Occipital lobe (tissue), 2 donors: ENCODE results near the gene PSMB11. TPM values are rescaled to one million over a fixed set of nuclear protein-coding genes. Genes with fewer than 3 reads are reported as not detected.
"Not testable (repeated sequence)": the region's sequence is repeated elsewhere in the genome, so short reads cannot be mapped to it uniquely, and the experiment has no call there.

Source experiments
- DNase-seq: peaks from one replicate; lab custom pipeline; 2025; lab: John Stamatoyannopoulos, UW
- total RNA-seq: library from RNA; depleted of rRNA; stranded (reverse); fragments of >200 nt; gene quantifications from one replicate; pipeline ENCODE4 v1.2.3, GENCODE V29; 2014

Gene PSMB11
- total RNA-seq, 1 donor from 2014 or later: not detected

DNA sequence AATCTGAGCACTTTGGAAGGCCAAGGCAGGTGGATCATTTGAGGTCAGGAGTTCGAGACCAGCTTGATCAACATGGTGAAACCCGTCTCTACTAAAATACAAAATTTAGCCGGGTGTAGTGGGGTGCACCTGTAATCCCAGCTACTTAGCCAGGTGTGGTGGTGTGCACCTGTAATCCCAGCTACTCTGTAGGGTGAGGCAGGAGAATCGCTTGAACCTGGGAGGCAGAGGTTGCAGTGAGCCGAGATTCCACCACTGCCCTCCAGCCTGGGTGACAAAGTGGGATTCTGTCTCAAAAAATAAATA is 28.3 kb upstream of the PSMB11 start:
- not testable (repeated sequence) for DNase-seq

DNA sequence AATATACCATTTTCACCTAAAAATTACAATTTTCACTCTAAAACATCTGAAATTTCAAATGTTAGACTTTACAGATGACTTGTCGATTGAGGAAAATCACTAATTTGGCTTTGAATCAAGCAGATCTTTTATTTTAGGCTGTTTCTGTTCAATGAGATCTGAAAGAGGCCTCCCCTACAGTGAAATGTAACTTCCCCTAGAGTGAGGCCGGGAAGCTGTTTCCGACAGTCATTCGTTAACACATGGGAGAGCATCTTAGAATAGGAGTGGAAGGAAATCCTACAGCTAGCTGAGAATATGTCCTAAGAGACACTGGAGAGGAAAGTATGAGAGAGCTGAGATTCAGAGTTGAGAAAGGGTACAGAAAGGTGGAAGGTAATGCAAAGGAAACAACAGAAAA is 26.4 kb upstream of the PSMB11 start:
- no peak for DNase-seq

DNA sequence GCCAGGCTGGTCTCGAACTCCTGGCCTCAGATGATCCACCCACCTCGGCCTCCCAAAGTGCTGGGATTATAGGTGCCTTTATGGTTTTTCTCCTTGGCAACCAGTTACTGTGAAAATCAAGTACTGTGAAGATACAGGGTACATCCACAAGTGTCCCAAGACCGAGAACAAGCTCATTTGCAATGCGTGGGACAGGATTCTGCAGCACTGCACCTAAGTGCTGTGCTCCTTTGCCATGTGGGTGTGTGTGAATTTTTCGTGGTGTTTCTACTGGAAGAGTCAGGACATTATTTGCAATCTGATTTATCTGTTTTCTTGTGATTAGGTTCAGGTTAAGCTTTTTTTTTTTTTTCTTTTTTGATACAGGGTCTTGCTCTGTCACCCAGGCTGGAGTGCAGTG is 24.9 kb upstream of the PSMB11 start:
- DNase-seq: no peak

DNA sequence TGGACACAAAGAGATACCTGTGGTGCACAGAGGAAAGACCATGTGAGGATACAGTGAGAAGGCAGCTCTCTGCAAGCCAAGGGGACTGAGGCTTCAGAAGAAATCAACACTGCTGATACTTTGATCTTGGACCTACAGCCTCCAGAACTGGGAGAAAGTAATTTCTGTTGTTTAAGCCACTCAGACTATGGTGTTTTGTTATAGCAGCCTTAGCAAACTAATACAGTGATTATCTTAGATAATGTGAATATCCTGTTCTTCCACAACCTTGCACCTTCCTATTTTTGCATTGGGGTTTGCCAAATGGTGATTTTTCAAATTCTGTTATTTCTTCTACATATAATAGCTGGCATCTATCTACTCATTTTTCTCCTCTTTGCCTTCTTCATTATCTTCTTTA is 23.9 kb upstream of the PSMB11 start:
- DNase-seq: no peak

DNA sequence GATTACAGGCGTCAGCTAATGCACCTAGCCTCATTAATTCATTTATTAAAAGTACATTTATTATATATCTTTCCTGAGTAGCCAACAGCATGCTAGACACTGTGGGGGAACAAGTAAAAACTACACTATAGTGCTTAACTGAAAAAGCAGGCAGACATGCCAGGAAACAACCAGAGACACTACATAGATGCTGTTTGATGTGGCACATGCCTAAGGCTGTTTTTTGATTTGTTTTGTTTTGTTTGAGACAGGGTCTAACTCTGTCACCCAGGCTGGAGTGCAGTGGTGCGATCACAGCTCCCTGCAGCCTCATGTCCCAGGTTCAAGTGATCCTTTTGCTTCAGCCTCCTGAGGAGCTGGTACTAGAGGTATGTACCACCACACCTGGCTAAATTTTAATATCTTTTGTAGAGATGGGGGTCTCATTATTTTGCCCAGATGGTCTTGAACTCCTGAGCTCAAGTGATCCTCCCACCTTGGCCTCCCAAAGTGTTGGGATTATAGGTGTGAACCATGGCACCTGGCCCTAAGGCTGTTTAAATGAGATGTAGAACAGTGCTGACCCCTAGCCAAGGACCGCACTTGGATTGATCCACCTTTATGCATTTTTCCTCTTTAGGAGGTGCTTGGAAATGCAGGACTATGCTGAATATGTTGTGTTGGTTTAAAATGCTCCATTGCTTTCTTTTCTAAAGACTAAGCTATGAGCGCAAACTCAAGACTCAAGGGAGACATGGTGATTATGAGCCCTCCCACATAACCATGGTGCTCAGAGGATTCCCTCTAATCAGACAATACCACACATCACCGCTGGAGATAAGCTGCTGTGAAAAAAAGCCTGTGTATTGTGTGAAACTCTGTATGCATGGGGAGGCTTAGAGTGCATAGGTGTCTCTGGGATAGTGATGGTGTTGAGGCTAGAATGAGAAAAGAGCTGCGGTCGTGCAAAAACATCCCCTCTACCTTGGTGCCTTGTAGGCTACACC is 21.6 kb upstream of the PSMB11 start:
- no peak for DNase-seq

DNA sequence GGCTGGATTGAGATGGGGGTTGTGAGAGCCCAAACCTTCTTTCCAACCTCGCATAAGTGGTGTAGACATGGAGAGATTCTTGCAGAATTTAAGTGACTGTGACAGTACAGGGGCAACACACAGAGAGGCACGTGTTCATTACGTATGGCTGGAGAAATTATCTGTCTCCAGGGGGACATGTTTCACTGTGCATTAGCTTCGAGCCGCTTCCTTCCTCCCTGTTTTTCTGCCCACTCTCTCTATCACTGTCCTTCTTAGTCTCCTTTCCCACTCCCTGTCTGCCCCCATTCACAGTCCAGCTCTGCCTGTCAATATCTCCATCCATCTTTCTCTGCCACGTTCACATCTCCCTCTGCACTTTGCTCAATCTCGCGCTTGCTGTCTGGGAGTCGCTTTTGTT is 20.6 kb upstream of the PSMB11 start:
- no peak for DNase-seq

DNA sequence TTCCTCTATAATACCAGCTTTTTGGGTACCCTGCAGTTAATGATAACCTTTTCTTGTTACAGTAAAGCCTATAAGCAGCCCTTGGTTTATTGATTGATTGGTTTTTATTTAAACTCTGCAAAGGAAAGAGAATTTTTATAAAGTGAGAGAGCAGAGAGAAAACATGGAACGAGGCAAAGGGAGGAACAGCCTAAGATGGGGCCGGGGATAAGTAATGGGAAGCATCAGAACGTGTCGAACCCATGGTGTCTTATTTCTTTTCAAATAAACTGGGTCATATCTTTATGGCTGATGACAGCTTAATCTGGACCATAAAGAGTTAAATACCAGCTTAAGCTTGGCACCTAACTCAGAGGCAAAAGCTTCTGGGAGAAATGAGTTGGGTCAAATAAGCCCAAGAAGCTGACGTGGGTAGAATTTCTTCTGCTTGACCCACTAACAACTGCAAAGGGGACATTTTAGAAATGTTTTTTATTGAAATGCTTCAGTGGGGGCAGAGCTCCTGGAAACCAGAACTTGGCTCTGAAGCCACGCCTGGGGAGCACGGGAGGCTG is 20.0 kb upstream of the PSMB11 start:
- no peak for DNase-seq

DNA sequence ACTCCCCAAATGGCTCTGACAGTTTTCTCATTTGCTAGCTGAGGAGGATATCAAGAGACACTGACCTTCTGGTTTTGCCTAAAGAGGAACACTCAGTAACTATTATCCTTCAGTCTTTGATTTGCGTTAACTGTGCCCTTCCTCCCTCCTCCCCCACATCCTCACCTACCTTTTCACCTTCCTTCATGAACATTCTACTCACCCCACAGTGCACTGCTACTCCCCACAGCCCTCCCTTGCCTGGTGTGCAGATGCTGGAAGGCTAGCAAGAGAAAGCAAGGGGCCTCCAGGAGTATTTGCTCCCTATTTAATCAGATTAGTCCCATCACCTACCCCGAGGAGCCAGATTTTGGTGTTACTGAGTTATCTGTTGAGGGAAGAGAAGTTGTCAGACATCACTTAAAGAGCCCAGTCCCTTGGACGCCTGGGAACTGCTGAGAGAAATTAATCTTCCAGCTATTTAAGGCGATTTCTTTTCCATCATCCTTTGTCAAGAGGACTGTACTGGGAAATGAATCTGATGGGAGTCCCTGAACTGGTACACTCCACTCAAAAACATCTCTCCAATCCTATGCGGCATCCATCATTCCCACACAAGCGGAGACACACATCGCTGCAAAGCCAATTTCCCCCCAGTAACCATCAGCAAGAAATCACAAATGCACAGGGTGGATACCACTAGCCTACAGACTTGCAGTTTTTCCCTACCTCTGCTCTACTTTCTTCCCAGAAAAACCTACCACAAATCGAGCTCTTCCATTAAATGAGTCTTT is 18.8 kb upstream of the PSMB11 start:
- no peak for DNase-seq

DNA sequence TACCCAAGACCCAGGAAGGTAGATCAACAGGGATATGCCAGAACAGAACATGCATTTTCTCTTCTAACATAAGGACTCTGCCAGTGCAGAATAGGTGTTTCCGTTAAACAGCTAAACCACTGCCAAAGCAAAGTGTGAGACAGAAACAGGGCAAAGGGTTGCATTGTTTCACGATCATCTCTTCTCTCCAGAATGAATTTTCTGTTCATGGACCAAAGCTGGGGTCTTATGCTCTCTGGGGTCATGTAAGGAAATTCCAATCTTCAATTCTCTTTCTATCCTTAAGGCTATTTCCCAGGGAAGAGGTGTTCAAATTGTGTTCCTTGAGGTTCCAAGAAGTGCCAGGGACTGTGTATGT is 18.2 kb upstream of the PSMB11 start:
- DNase-seq: no peak

DNA sequence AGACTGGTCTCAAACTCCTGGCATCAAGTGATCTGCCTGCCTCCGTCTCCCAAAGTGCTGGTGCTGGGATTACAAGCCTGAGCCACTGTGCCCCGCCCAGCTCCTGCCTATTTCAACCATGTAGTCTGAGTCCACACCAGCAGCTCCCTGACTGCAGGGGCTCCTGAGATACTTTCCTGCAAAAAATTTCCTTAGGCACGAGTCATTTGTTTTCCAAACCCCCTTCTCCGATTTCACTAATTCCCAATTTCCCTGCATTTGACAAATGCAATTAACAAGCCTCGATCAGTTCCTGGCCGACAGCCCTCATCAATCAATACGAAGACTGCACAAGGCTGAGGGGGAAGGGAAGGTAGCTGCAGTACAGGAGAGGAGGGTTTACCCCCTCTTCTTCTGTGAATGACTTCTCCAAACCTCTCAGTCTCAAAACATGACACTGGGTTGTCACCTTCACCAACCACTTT is 17.4 kb upstream of the PSMB11 start:
- no peak for DNase-seq

DNA sequence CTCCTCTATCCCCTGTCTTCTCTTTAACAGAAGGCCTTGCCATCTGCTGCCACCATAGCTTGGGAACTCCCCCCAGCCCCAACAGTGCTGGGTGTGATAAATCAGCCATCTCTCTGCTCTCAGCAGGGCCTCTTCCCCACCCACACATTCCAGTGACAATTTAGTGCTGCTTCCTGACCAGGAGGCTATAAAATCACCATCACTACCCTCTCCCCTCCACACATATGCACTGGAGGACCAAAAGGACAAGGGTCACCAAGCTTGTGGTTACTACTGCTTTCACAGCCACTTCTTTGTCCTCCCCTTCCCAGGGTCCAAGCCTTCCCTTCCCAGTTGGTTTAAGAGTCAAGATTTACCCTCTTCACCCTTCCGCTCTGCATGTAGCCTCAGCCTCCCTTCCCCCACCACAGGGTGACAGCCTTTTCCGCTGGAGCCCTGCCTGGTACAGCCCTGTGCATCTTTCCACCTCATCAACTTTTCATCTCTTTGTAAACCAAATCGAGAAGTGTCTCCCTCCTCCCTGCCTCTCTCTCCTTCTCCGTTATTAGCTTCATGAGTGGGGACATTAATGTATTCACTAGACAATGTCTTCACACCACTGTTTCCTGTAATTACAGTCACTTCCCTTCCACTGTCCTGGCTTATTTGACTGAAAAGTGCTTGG is 16.7 kb upstream of the PSMB11 start:
- DNase-seq: no peak

DNA sequence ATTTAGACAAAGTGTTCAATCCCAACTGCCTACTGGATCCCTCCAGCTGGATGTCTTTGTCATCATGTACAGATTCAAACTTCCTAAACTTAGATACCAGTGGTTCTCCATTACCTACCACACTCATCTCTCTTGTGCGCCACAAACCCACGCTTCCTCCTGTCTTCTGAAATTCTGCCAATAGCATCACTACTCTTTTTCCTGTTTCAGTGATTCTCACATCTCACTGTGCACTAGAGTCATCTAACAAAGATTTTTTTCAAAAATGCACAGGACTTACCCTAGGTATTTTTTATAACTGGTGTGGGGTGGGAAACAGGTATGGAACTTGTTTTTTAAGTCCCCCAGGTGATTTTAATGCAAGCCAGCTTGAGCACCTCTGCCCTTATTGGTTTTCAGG is 13.2 kb upstream of the PSMB11 start:
- no peak for DNase-seq

DNA sequence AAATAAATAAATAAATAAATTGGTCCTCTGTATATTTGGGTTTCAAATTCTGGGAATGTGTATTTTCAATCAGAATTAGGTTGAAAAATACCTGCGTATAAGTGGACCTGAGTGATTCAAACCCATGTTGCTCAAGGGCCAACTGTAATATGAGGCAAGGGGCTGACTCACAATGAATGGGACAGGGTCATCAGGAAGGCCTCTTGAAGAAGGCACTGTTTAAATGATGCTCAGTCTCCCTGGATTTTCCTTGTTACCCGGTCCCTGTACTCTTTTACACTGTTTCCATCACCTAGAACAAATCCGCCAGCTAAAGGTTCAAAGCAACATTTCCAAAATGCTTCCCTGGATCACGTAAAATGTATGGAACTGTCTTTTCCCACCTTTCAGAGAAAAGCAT is 11.1 kb upstream of the PSMB11 start:
- DNase-seq: no peak

DNA sequence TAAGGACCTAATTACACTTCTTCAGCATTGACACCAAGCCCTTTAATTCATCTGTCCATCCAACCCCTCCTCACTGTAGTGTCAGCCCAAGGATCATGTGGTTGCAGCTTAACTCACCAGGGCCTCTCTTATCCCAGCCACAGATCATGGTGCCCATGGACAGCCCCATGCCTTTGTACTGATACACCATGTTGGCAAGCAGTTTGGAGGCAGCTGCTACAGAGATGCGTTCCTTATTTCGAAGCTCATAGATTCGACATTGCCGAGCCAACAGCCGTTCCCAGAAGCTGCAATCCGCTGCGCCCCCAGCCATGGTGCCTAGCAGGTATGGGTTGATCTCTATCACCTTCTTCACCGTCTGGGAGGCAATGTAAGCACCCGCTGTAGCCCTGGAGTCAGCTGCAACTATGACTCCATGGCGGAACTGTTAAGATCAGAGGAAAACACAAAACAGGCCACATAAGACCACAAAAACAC is 8.7 kb upstream of the PSMB11 start:
- DNase-seq: no peak

DNA sequence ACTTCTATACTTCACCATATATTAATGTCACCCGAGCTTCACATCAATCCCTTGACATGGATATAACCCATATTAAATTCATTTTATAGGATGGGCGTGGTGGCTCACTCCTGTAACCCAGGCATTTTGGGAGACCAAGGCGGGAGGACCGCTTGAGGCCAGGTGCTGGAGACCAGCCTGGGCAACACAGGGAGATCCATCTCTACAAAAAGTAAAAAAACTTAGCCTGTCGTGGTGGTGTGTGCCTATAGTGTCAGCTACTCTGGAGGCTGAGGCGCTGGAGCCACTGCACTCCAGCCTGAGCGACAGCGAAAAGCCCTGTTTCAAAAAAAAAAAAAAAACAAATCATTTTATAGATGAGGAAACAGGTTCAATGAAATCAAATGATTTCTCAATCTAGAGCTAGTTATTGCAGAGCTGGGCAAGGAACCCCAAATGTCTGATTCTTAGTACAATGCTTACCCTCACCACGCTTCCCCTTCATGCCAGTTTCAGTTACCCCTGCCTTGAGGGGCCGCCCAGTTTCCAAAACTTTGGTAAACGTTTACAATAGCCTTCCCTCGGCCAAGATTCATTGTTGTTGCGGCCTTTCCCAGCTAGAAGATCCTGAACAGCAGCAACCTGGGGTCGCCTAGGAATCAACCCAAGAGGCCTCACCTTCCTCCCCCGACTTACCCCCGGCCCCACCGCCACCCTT is 8.1 kb upstream of the PSMB11 start:
- no peak for DNase-seq

DNA sequence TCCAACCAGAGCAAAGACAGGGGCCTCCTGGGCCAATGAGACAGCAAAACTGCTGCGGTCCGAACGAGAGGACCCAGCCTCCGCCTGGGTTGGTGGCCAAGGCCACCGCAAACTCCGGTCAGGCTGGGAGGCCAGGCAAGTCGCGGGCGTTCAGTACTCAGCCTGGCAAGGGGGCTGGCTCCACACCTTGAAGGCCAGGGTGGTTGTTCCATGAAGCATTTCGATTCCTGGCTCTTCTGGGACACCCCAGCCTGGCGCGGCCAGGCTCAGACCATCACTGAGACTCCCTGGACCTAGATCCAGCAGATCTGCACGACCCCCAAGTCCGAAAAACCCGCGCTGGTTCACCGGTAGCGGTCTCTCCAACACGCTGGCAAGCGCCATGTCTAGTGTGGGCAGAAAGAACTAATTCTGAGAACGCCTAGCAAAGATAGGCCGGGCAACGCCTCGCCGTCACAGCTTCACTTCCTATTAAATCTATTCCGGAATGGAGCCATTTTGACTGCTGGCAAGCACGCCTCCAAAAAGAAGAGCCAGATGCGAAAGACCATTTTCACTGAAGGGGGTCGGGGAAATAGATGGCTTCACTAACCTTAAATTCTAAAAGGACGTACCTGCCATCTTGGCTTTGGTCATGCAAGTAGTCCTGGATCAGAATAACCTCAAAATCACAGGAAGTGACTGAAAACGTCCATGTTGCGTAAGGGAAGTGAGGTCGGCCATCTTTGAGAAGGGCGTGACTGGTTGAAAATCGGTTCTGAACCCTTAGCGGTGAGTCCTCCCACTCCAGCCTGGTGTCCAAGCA is 7.3 kb upstream of the PSMB11 start, which contains the start of gene PSMB5:
Gene PSMB5, minus strand, starts transcription at position 403 of the 805 bp plus-strand sequence. Its CDS starts 19 bp downstream, at position 384.
- DNase-seq: no peak

DNA sequence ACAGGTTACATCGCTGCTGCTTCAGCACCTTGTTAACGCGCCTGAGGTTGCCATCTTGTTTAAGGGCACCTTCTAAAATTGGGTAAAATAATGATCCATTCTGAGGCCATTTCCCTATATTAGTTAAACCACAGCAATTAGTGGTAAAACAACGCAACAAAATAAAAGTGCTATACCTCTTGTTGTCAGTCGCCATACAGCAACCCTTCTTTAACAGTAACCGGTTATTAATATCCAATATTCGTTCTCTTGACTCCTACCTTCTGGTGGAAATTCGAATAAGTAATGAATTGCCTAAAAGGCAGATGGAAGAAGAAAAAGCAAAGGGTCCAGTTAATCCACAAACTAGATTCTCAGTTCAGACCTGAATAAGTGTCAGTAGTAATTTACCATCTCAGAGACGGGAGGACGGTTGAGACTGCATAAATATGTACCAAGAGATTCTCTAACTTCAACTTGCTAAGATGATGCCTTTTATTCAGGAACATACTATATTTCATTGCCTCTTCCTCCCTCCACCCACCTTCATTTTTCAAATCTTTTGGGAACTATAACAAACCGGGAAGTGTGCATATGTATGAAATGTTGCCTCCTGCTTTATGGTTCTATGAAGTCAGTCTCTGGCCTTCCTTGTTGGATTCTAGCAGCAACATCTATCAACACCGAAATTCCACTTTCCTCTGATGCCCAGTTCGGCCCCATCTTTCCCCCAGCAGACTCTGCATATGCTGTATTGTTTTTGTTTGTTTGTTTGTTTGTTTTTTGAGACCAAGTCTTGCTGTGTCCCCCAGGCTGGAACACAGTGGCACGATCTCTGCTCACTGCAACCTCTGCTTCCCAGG is 6.5 kb upstream of the PSMB11 start:
- no peak for DNase-seq

DNA sequence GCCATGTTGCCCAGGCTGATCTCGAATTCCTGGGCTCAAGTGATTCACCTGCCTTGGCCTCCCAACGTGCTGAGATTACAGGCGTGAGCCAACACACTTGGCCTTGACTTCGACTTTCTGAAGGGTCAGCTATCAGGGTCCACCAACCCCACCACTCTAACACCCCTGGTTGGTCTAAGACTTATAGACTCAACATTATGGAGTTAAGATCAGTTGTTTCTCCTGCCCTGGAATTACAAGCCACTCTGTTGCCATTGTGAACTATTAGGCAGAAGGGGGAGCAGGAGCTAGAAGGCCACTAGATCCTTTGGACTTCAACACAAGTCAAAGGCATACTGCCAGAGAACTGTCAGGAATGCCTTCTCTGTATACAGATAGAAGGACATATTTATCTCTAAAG is 1.9 kb upstream of the PSMB11 start:
- DNase-seq: no peak

DNA sequence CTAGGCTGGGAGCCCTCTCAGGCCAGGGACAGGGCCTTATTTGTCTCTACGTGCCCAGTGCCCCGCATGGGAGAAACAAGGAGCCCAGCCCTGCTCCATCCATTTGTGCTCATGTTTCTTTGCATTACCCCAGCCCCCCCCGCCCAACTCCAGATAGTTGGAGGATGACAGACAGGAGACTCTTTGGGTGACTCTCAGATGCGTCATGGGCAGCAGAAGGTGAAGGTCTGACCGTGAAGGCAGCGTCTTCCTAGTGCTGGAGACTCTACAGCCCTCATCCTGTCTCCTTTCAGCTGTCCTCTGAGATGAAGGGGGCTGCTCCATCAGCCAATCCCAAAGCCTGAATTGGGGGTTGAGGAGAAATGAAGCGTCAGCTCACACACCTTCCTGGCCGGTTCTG is 283 bp upstream of the PSMB11 start:
- DNase-seq: no peak
